Activated T-helper 1 cell treated with anti-CD3 and anti-CD28 coated beads, Interleukin-12 subunit alpha, Interleukin-12 subunit beta, Interleukin-2, Interleukin-4 antibody, amounts not matched to agents 30 ng/mL and 10 ng/mL and 1 ng/mL, durations not matched to agents 14 hours and 24 hours and 36 hours (primary cell): Measurements from ENCODE around the gene THRSP. TPM values are rescaled to one million over a fixed set of nuclear protein-coding genes. Genes with fewer than 3 reads are reported as not detected.

ENCODE experiments used
- DNase-seq: peaks from one replicate; pipeline ENCODE4 v3.0.0; 2021; ENCODE audit warnings: low spot score
- H3K27ac Mint-ChIP-seq: one replicate; pipeline ENCODE4 v1.8.0; 2021; ENCODE audit warnings: mild to moderate bottlenecking, mixed read lengths
- H3K27me3 Mint-ChIP-seq: one replicate; pipeline ENCODE4 v1.8.0; 2022; ENCODE audit warnings: mild to moderate bottlenecking, moderate library complexity, mixed read lengths; ENCODE audit not compliant: insufficient read depth
- H3K36me3 Mint-ChIP-seq: one replicate; pipeline ENCODE4 v1.8.0; 2021; ENCODE audit warnings: low read depth, mixed read lengths
- H3K4me1 Mint-ChIP-seq: one replicate; pipeline ENCODE4 v1.8.0; 2021; ENCODE audit warnings: low read depth, mixed read lengths
- H3K4me3 Mint-ChIP-seq: one replicate; pipeline ENCODE4 v1.8.0; 2021; ENCODE audit warnings: mild to moderate bottlenecking, moderate library complexity, mixed read lengths
- H3K9me3 Mint-ChIP-seq: one replicate; pipeline ENCODE4 v1.8.0; 2021; ENCODE audit warnings: mixed read lengths
- intact Hi-C: fragments of 100-400 bp; cut with micrococcal nuclease; formaldehyde crosslinking; loops from one replicate; pipeline ENCODE4 v1.15.1; 2024
- total RNA-seq: library from RNA; stranded (reverse); gene quantifications from 2 replicates; pipeline ENCODE4 v1.2.3, GENCODE V29; 2022

Gene THRSP
- total RNA-seq, 1 donor from 2014 or later: not detected

DNA sequence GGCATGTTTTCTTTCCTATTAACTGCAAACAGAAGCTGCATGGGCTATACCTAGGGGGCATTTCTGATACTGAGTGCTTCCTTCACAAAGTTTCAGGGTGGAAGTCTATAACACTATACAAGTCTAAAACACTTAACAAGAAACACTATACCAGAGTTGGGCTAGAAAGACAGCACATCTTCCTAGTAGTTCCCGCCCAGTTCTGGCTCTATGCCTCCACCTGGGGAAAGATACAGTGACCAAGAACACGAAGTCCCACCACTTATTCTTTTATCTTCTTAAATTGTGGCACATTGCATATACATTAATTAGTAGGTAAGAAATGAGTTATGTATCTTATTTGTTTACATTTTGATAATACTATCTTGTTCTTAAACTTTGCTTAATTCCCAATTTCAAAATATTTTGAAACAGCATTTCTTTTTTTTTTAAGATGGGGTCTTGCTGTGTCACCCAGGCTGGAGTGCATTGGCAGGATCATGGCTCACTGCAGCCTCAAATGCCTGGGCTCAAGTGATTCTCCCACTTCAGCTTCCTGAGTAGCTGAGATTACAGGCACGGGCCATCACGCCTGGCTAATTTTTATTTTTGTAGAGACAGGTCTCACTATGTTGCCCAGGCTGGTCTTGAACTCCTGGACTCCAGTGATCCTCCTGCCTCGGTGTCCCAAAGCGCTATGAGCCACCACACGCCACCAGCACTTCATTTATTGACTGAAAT is 34.2 kb downstream of the THRSP start:
- no peak for DNase-seq
- Mint-ChIP-seq H3K27ac (no peak overlapping the region), H3K4me3 (no peak overlapping the region), H3K9me3 (no peaks in the 10 kb centered on the region), H3K36me3 (peaks cover 42% of the 10 kb centered on the region), H3K27me3 (no peaks in the 10 kb centered on the region), H3K4me1 (peaks cover 10% of the 10 kb centered on the region)
- intact Hi-C loops: no loop called here

DNA sequence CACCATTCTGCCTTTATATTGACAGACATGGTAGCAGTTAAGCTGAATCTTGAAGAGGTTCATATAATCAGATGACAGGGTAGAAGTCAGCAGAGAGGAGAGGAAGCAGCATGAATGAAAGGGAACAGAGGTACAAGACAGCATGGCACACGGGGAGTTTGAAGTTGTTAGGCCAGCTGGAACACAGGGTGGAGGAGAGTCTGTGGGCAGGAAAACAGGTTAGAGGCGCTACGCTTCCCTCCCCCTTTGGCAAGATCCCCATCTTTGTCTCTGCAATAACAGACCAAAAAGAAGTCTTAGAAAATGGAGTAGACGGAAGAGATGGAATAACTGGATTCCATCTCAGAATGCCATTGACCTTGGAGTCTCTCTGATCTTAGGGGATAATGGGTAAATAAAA is 36.0 kb downstream of the THRSP start:
- peaks cover 38% of the 10 kb centered on the region for H3K36me3 Mint-ChIP-seq

DNA sequence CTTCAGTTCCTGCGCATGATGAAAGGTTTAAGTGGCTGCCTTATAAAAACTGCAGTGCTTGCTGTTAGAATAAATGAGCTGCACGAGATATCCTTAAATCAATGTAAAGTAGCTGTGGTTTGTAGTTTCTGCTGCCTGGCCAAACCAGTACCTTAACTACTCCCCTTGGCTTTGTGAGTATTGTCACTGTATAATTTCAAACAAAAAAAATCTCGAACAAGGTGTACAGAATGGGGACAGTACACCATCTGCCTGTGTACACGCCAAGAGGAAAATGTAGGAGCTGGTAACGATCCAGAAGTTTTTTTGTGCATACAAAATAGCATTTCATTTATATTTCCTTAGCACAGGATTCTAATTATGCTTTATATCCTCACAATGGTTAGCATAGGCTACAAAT is 36.6 kb downstream of the THRSP start:
- Mint-ChIP-seq H3K9me3 (no peaks in the 10 kb centered on the region), H3K36me3 (peaks cover 37% of the 10 kb centered on the region), H3K27ac (no peak overlapping the region), H3K4me1 (no peaks in the 10 kb centered on the region), H3K27me3 (no peaks in the 10 kb centered on the region), H3K4me3 (no peak overlapping the region)
- no peak for DNase-seq
- intact Hi-C loops: no loop called here

More for the DNA sequence above, 36.0 kb downstream of the THRSP start:
- Mint-ChIP-seq H3K4me3 (no peak overlapping the region), H3K27ac (no peak overlapping the region), H3K4me1 (peaks cover 4% of the 10 kb centered on the region), H3K27me3 (no peaks in the 10 kb centered on the region), H3K9me3 (no peaks in the 10 kb centered on the region)
- DNase-seq: no peak
- intact Hi-C loops: no loop called here

DNA sequence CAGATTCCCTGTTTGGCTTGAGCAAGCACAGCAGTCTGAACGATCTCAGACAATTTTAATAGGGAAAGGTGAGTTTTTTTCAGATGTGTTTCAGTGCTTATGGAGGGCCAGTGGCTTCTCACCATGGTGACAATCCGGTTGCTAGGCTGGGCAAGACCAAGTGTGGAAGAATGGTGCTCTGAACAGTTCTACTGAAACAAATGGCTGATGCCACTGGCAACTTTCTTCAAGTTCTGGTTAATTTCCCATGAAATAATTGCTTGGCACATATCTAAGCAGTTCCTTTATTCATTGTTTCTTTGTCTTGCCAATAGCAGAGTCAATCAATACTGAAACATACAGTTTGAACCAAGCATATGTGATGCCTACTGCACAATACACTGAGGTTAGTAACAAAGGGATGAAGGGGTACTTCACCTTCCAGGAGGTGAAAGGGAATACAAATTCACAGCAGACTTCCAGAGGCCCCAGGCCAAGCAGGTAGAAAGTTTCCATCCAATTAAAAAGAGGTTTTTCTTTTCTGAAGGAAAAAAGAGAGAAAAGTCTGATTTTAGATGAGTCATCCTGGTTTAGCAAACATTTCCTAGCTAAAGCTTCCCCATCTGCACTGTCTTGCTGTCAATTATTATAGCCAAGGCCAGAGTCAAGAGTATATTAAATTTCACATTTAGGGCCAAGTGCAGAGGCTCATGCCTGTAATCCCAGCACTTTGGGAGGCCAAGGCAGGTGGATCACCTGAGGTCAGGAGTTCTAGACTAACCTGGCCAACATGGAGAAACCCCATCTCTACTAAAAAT is 37.2 kb downstream of the THRSP start:
- Mint-ChIP-seq H3K27ac (no peak overlapping the region), H3K27me3 (no peaks in the 10 kb centered on the region), H3K4me1 (no peaks in the 10 kb centered on the region), H3K36me3 (peaks cover 38% of the 10 kb centered on the region), H3K9me3 (no peaks in the 10 kb centered on the region), H3K4me3 (no peak overlapping the region)
- intact Hi-C loops: no loop called here
- no peak for DNase-seq

DNA sequence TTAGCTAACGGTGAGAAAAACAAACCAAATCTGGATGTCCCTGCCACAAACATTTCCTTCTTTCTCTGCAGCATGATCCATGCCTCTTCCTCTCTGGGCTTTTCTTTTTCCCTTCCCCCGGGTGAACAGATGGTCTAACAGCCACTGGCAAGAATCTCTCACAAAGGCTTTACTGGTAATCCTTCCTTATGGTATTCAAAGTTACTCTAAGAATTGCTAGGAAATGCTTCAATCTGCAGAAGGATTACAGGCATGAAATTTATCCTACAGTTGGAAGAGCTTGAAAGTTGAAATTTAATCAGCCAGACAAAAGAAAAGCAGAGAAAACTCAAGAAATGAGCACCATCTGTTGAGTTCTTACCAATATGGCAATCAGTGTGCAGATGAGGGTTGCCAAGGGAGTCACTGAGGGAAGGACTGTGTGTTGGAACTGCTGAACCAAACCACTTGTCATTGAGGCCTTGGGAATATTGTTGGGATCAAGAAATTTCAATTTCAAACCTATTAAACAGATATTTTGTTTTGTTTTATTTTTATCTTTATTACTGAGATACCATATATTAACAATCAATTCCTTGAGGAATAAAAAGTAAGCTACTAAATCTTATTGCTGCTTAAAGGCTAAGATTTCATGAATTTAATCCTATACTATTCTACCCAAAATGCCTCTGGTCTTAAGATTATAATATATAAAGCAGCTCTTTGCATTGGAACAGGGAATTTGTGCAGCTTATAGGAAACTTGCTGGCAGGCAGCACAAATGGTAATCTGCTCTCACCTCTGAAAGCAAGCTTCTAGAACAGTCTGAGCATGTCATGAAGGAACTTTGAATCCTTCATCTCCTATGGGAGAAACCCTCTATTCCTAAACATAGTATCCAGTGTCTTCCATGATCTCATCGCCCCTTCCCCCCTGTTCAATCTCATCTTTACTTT is 45.7 kb downstream of the THRSP start:
- no peak overlapping the region for H3K27ac Mint-ChIP-seq
- H3K36me3 Mint-ChIP-seq: peaks cover 36% of the 10 kb centered on the region
- intact Hi-C loops: no loop called here
- no peaks in the 10 kb centered on the region for H3K27me3 Mint-ChIP-seq
- no peaks in the 10 kb centered on the region for H3K9me3 Mint-ChIP-seq
- no peak for DNase-seq
- no peaks in the 10 kb centered on the region for H3K4me1 Mint-ChIP-seq
- H3K4me3 Mint-ChIP-seq: no peak overlapping the region

DNA sequence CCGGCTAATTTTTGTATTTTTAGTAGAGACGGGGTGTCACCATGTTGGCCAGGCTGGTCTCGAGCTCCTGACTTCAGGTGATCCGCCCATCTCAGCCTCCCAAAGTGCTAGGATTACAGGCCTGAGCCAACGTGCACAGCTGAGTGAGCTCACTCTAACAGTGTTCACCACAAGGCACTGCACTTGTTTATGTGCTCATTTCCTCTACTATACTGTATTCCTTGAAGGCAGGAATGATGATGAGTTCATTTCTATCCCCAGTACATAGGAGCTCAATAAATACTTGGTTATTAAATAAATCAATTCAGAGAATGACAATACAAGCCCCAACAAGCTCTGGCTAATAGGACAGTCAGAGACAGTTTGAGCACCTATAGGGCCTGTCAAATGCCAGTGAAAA is 46.7 kb downstream of the THRSP start:
- DNase-seq: no peak
- Mint-ChIP-seq H3K9me3 (no peaks in the 10 kb centered on the region), H3K27me3 (no peaks in the 10 kb centered on the region), H3K4me3 (no peak overlapping the region), H3K4me1 (no peaks in the 10 kb centered on the region), H3K27ac (no peak overlapping the region), H3K36me3 (peaks cover 30% of the 10 kb centered on the region)
- intact Hi-C loops: no loop called here

DNA sequence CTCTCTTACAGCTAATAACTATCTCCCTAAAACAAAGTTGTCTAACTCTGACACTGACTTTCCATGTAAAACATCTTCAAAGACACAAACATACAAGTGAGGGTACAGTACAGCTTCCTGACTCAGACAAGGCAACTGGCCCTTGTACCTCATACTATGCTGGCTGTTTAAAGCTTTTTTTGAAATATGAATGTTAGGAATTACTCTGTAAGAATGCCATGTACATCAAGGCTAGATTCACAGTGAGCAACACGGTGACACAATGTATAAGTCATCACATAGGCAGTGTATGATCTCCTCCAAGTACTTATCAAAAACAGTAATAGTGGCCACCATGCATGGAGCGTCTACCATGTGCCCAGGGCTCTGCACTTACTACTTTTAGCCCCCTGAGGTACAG is 47.2 kb downstream of the THRSP start:
- H3K36me3 Mint-ChIP-seq: peaks cover 30% of the 10 kb centered on the region
- H3K4me3 Mint-ChIP-seq: no peak overlapping the region
- no peaks in the 10 kb centered on the region for H3K9me3 Mint-ChIP-seq
- intact Hi-C loops: no loop called here
- no peak overlapping the region for H3K27ac Mint-ChIP-seq
- no peaks in the 10 kb centered on the region for H3K27me3 Mint-ChIP-seq
- H3K4me1 Mint-ChIP-seq: no peaks in the 10 kb centered on the region
- DNase-seq: no peak

DNA sequence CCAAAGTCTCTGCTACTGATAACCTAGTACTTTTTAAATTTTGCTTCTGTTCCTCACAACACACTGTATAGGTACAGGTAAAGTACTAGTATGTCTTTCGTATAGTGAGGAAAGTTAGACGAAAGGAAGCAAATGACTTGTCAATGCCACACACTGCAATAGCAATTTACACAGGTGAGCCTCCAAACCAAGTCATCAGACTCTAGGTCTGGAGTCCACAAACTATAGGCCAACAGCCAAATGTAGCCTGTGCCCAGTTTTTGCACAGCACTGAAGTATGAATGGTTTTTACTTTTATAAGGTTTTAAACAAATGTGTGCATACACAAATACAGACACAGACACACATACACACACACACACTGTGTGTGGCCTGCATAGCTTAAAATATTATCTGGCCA is 47.6 kb downstream of the THRSP start:
- DNase-seq: no peak
- H3K4me3 Mint-ChIP-seq: no peak overlapping the region
- H3K36me3 Mint-ChIP-seq: peaks cover 28% of the 10 kb centered on the region
- no peak overlapping the region for H3K27ac Mint-ChIP-seq
- H3K27me3 Mint-ChIP-seq: no peaks in the 10 kb centered on the region
- H3K9me3 Mint-ChIP-seq: no peaks in the 10 kb centered on the region
- intact Hi-C loops: no loop called here
- no peaks in the 10 kb centered on the region for H3K4me1 Mint-ChIP-seq

DNA sequence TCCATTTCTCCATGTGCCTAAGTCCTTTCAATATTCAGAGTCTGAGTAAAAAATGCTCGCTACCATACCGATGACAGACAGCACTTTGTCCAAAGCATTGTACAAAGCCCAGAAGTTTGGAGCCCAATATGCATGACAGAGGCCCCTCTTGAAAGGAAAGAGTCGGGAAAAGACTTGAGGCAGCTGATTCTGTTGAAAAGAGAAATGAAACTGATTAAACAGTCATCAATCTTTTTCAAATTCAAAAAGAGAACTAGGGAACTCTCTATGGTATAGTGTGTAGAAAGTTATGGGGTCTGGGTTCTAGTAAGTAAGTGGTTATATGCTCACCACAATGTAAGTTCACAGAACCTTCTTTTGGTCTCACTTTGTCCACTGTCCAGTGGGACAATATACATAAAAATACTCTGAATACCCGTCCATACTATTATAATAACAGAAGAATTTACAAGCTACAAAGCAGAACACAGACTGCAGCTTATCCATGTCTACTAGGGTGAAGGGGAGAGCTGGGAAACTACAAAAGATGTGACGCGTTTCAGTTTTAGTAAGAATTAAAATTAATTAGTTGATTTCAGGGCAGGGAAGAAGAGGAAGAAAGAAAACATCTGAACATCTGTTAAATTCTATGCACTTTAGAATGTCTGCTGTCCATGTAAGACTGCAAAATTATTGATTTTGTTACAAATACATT is 49.1 kb downstream of the THRSP start:
- Mint-ChIP-seq H3K9me3 (no peaks in the 10 kb centered on the region), H3K4me1 (no peaks in the 10 kb centered on the region), H3K4me3 (no peak overlapping the region), H3K27me3 (no peaks in the 10 kb centered on the region), H3K36me3 (peaks cover 27% of the 10 kb centered on the region), H3K27ac (no peak overlapping the region)
- DNase-seq: no peak
- intact Hi-C loops: no loop called here

Other genes starting within 250 kb of the THRSP start
- gene RSF1, start 243.1 kb upstream of the THRSP start, total RNA-seq: 47.0 and 49.2 TPM in 2 replicates
- 1.5 and 2.4 TPM in 2 replicates for gene AAMDC, start 242.7 kb upstream of the THRSP start, total RNA-seq
- 58.2 and 63.6 TPM in 2 replicates for gene INTS4, start 69.2 kb upstream of the THRSP start, total RNA-seq
- gene KCTD14, start 40.6 kb upstream of the THRSP start, total RNA-seq: 0.16 and 0.49 TPM in 2 replicates
- gene NDUFC2, start 16.0 kb downstream of the THRSP start, total RNA-seq: 208 and 220 TPM in 2 replicates
- gene ALG8, start 75.8 kb downstream of the THRSP start, total RNA-seq: 57.9 and 74.2 TPM in 2 replicates
- gene KCTD21, start 124.8 kb downstream of the THRSP start, total RNA-seq: 10.7 and 12.0 TPM in 2 replicates
- gene USP35, start 125.1 kb downstream of the THRSP start, total RNA-seq: 11.8 and 14.0 TPM in 2 replicates